ENCODE measurements around the gene SGCD.

DNA sequence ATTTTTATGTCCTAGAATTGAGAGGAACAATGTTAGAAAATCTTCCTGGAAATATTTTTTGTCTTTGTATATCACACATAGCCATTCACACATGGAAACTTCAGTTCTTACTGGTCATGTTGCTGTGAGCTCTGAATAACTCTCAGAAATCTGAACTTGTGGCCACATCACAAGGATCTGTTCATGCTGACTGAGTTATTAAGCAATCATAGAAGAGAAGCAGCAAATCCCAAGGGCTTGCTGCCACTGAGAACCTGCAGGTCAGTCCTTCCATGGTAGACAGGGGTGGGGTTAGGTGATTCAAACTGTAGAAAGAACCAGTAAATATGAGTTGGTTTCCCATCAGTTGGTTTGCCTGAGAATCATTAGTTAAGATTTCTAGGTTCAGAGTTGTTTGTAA is 27.6 kb downstream of the SGCD start:
- TF ChIP-seq POLR2AphosphoS5 (IDR thresholded peaks at IDR 0.05; ENCODE audit: borderline replicate concordance, low read depth, low read length) (no peak), EZH2 (IDR thresholded peaks at IDR 0.05) (no peak), FOXP2 (optimal IDR thresholded peaks at IDR 0.05; ENCODE audit: control extremely low read depth, extremely low read length, insufficient read depth) (no peak)
